Spleen (tissue), 7 donors: Measurements from ENCODE around the gene CT45A8.

Experiments
- POLR2AphosphoS5 ChIP-seq, 3 donors: sonication (generic); formaldehyde crosslinking; IDR thresholded peaks; one replicate each; pipeline ENCODE4 v1.5.1; 2017; ENCODE audit warnings: antibody characterized with exemption in 3 of 3
- TF ChIP-seq, protein P1 (sequence below), 11 experiments: fragments of 200-600 bp in 7 of 11; fragments of 450-650 bp in 4 of 11; sonication (generic) in 4 of 11; IDR thresholded peaks in 8 of 11; conservative IDR thresholded peaks in 3 of 11; 1 replicate in 7 of 11; 2 replicates in 4 of 11; pipeline versions ENCODE4 v1.4.0 to v1.8.0; 2016 to 2021; ENCODE audit warnings: antibody characterized with exemption in 11 of 11, inconsistent platforms in 4 of 11, mild to moderate bottlenecking in 1 of 11
- donor health status: DM: no; HTN: no; CAD: no; lungs with moderate emphysema.
- donor health status: DM: no; HTN: no; CAD: no.
- donor health status: DM: no; HTN: no; CAD: no.

DNA sequence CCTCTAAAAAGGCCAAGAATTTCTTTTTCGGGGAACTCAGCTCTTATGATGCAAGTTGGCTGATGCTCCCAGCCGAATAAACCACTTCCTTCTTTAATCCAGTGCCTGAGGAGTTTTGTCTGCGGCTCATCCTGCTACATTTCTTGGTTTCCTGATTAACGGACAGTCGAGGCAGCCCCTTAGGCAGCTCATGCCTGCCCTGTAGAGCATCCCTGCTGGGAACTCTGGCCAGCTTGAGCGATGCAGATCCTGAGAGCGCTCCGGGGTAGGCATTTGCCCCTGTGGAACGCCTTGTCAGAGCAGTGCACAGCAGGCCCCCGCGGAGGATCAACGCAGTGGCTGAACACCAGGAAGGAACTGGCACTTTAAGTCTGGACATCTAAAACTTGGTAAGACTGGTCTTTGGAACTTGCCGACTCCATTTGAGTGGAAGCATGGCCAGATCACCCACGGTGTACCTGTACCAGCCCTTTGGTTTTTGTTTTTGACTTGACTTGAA, 35.8 kb upstream of the CT45A8 start:
- TF ChIP-seq, protein P1, sequence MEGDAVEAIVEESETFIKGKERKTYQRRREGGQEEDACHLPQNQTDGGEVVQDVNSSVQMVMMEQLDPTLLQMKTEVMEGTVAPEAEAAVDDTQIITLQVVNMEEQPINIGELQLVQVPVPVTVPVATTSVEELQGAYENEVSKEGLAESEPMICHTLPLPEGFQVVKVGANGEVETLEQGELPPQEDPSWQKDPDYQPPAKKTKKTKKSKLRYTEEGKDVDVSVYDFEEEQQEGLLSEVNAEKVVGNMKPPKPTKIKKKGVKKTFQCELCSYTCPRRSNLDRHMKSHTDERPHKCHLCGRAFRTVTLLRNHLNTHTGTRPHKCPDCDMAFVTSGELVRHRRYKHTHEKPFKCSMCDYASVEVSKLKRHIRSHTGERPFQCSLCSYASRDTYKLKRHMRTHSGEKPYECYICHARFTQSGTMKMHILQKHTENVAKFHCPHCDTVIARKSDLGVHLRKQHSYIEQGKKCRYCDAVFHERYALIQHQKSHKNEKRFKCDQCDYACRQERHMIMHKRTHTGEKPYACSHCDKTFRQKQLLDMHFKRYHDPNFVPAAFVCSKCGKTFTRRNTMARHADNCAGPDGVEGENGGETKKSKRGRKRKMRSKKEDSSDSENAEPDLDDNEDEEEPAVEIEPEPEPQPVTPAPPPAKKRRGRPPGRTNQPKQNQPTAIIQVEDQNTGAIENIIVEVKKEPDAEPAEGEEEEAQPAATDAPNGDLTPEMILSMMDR (IDR thresholded peaks at IDR 0.05 in 8 of 11, conservative IDR thresholded peaks at IDR 0.05 in 3 of 11) = no peak
- no peak for TF ChIP-seq POLR2AphosphoS5 (IDR thresholded peaks at IDR 0.05)
